ENCODE measurements around the gene CD164L2. TPM values are rescaled to one million over a fixed set of nuclear protein-coding genes. Genes with fewer than 3 reads are reported as not detected.

The CD164L2 gene
- total RNA-seq, 1 donor from 2014 or later: not detected

- peaks cover 58% of the 10 kb centered on the region for H3K36me3 ChIP-seq (ENCODE audit: insufficient read depth, low read length)
- H2AFZ ChIP-seq (ENCODE audit: low read depth, low read length): no peak overlapping the region
- Mint-ChIP-seq H3K9me3 (ENCODE audit: unreplicated experiment) (no peaks in the 10 kb centered on the region), H3K4me3 (ENCODE audit: unreplicated experiment) (no peak overlapping the region), H3K4me1 (ENCODE audit: low read depth, unreplicated experiment) (peaks cover 11% of the 10 kb centered on the region), H3K27ac (ENCODE audit: unreplicated experiment) (no peak overlapping the region), H3K36me3 (ENCODE audit: low read depth, unreplicated experiment) (peaks cover 38% of the 10 kb centered on the region), H3K27me3 (ENCODE audit: low read depth, unreplicated experiment) (no peaks in the 10 kb centered on the region)
- no peak overlapping the region for H3K4me3 ChIP-seq (ENCODE audit: insufficient read depth, low read depth, low read length)
- H3K9ac ChIP-seq (ENCODE audit: low read length): no peak overlapping the region
- TF ChIP-seq EZH2 (IDR thresholded peaks at IDR 0.05; ENCODE audit: insufficient read depth, low read length) (no peak), CTCF (IDR thresholded peaks at IDR 0.05; ENCODE audit: insufficient read depth, low read depth, low read length) (no peak)
- peaks cover 11% of the 10 kb centered on the region for H3K4me1 ChIP-seq (ENCODE audit: insufficient read depth, low read length)
- DNase-seq (ENCODE audit: low read depth) (no peak), FAIRE-seq (no peak)
- H3K4me2 ChIP-seq (ENCODE audit: low read length): no peak overlapping the region
- H3K79me2 ChIP-seq (ENCODE audit: insufficient read depth, low read length): peaks cover 4% of the 10 kb centered on the region
- no peaks in the 10 kb centered on the region for H3K9me3 ChIP-seq (ENCODE audit: insufficient read depth, low read depth, low read length)
- H4K20me1 ChIP-seq (ENCODE audit: insufficient read depth, low read length): no peaks in the 10 kb centered on the region
- H3K27ac ChIP-seq (ENCODE audit: low read depth, low read length): no peak overlapping the region
- H3K27me3 ChIP-seq (ENCODE audit: insufficient read depth, low read length): no peaks in the 10 kb centered on the region
Measured at GRCh38 chr1:27413004-27413403, 29.9 kb upstream of the CD164L2 start.

DNA sequence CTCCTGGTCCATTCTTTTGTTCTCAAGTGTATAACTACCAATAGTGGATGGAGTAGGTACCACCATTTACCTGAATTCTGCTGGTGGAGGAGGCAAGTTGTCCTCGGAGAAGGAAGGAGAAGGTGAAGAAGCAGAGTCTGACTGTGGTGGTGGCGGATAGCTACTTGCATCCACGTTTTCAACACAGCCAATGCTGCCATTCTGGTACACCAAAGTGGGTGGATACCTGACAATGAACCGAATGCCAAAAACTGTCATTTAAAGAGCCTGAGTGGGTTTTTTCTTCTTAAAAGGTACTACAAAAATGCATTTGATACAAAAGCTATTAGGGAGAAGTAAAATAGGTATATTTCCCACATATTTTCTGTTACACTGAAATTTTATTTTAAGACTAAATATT lies 29.4 kb upstream of the CD164L2 start:
- H2AFZ ChIP-seq (ENCODE audit: low read depth, low read length): no peak overlapping the region
- no peak overlapping the region for H3K4me2 ChIP-seq (ENCODE audit: low read length)
- FAIRE-seq (no peak), DNase-seq (ENCODE audit: low read depth) (no peak)
- no peak overlapping the region for H3K4me3 ChIP-seq (ENCODE audit: insufficient read depth, low read depth, low read length)
- no peaks in the 10 kb centered on the region for H4K20me1 ChIP-seq (ENCODE audit: insufficient read depth, low read length)
- peaks cover 4% of the 10 kb centered on the region for H3K79me2 ChIP-seq (ENCODE audit: insufficient read depth, low read length)
- Mint-ChIP-seq H3K4me3 (ENCODE audit: unreplicated experiment) (no peak overlapping the region), H3K27me3 (ENCODE audit: low read depth, unreplicated experiment) (no peaks in the 10 kb centered on the region), H3K9me3 (ENCODE audit: unreplicated experiment) (no peaks in the 10 kb centered on the region), H3K27ac (ENCODE audit: unreplicated experiment) (no peak overlapping the region), H3K4me1 (ENCODE audit: low read depth, unreplicated experiment) (peaks cover 8% of the 10 kb centered on the region), H3K36me3 (ENCODE audit: low read depth, unreplicated experiment) (peaks cover 41% of the 10 kb centered on the region)
- no peaks in the 10 kb centered on the region for H3K9me3 ChIP-seq (ENCODE audit: insufficient read depth, low read depth, low read length)
- H3K36me3 ChIP-seq (ENCODE audit: insufficient read depth, low read length): peaks cover 53% of the 10 kb centered on the region
- H3K4me1 ChIP-seq (ENCODE audit: insufficient read depth, low read length): peaks cover 7% of the 10 kb centered on the region
- no peaks in the 10 kb centered on the region for H3K27me3 ChIP-seq (ENCODE audit: insufficient read depth, low read length)
- TF ChIP-seq EZH2 (IDR thresholded peaks at IDR 0.05; ENCODE audit: insufficient read depth, low read length): no peak
- no peak for TF ChIP-seq CTCF (IDR thresholded peaks at IDR 0.05; ENCODE audit: insufficient read depth, low read depth, low read length)
- no peak overlapping the region for H3K9ac ChIP-seq (ENCODE audit: low read length)
- no peak overlapping the region for H3K27ac ChIP-seq (ENCODE audit: low read depth, low read length)

GRCh38 chr1:27410709-27411108 lies 27.6 kb upstream of the CD164L2 start:
- H3K9me3 ChIP-seq (ENCODE audit: insufficient read depth, low read depth, low read length): no peaks in the 10 kb centered on the region
- H3K4me1 Mint-ChIP-seq (ENCODE audit: low read depth, unreplicated experiment): peaks cover 2% of the 10 kb centered on the region
- H2AFZ ChIP-seq (ENCODE audit: low read depth, low read length): no peak overlapping the region
- H3K9me3 Mint-ChIP-seq (ENCODE audit: unreplicated experiment): no peaks in the 10 kb centered on the region
- H3K36me3 ChIP-seq (ENCODE audit: insufficient read depth, low read length): peaks cover 41% of the 10 kb centered on the region
- peaks cover 7% of the 10 kb centered on the region for H3K4me1 ChIP-seq (ENCODE audit: insufficient read depth, low read length)
- H3K27me3 ChIP-seq (ENCODE audit: insufficient read depth, low read length): no peaks in the 10 kb centered on the region
- no peak overlapping the region for H3K4me3 Mint-ChIP-seq (ENCODE audit: unreplicated experiment)
- DNase-seq (ENCODE audit: low read depth) (no peak), FAIRE-seq (no peak)
- no peak overlapping the region for H3K27ac Mint-ChIP-seq (ENCODE audit: unreplicated experiment)
- H3K36me3 Mint-ChIP-seq (ENCODE audit: low read depth, unreplicated experiment): peaks cover 41% of the 10 kb centered on the region
- H3K4me2 ChIP-seq (ENCODE audit: low read length): no peak overlapping the region
- H3K9ac ChIP-seq (ENCODE audit: low read length): no peak overlapping the region
- H3K27me3 Mint-ChIP-seq (ENCODE audit: low read depth, unreplicated experiment): no peaks in the 10 kb centered on the region
- TF ChIP-seq CTCF (IDR thresholded peaks at IDR 0.05; ENCODE audit: insufficient read depth, low read depth, low read length): no peak
- no peak for TF ChIP-seq EZH2 (IDR thresholded peaks at IDR 0.05; ENCODE audit: insufficient read depth, low read length)
- no peaks in the 10 kb centered on the region for H3K79me2 ChIP-seq (ENCODE audit: insufficient read depth, low read length)
- no peaks in the 10 kb centered on the region for H4K20me1 ChIP-seq (ENCODE audit: insufficient read depth, low read length)
- H3K4me3 ChIP-seq (ENCODE audit: insufficient read depth, low read depth, low read length): no peak overlapping the region
- no peak overlapping the region for H3K27ac ChIP-seq (ENCODE audit: low read depth, low read length)

All from astrocyte (in vitro differentiated cells and primary cell).